AG09319 (cell line): ENCODE measurements around the gene COTL1.

Experiments
- DNase-seq: peaks from one replicate; pipeline ENCODE4 v3.0.0-alpha.2; 2010; ENCODE audit warnings: low read depth; ENCODE audit errors: extremely low read depth
- CTCF ChIP-seq: IDR thresholded peaks from 2 replicates; pipeline ENCODE4 v1.5.1; 2011; ENCODE audit warnings: low read depth, mild to moderate bottlenecking, inconsistent platforms, low read length, moderate library complexity

The COTL1 gene

GRCh38 chr16:84585886-84586285 is 32.0 kb downstream of the COTL1 start:
- no peak for DNase-seq
- no peak for TF ChIP-seq CTCF

GRCh38 chr16:84585467-84585866 is 32.4 kb downstream of the COTL1 start:
- TF ChIP-seq CTCF: no peak
- no peak for DNase-seq

- DNase-seq: no peak
- TF ChIP-seq CTCF: no peak
Observed at GRCh38 chr16:84584678-84585077, 33.2 kb downstream of the COTL1 start.

- TF ChIP-seq CTCF: no peak
- DNase-seq: no peak
Observed at GRCh38 chr16:84583995-84584394, 33.9 kb downstream of the COTL1 start.

GRCh38 chr16:84582958-84583516 is 34.8 kb downstream of the COTL1 start:
- no peak; the same call in 1 of the 2 replicates for TF ChIP-seq CTCF
- no peak for DNase-seq

- TF ChIP-seq CTCF: no peak
- DNase-seq: no peak
Observed at GRCh38 chr16:84581158-84581557, 36.7 kb downstream of the COTL1 start.

- no peak for DNase-seq
- TF ChIP-seq CTCF: no peak
Observed at GRCh38 chr16:84579936-84580335, 37.9 kb downstream of the COTL1 start.
